ENCODE data around the gene METTL1. TPM values are rescaled to one million over a fixed set of nuclear protein-coding genes. Genes with fewer than 3 reads are reported as not detected.
"Not testable (repeated sequence)": the region's sequence is repeated elsewhere in the genome, so short reads cannot be mapped to it uniquely, and the experiment has no call there.

The METTL1 gene
- total and polyA plus RNA-seq, 3 donors from 2014 or later = 16.7 to 28.8 (median 22.8) TPM

DNA sequence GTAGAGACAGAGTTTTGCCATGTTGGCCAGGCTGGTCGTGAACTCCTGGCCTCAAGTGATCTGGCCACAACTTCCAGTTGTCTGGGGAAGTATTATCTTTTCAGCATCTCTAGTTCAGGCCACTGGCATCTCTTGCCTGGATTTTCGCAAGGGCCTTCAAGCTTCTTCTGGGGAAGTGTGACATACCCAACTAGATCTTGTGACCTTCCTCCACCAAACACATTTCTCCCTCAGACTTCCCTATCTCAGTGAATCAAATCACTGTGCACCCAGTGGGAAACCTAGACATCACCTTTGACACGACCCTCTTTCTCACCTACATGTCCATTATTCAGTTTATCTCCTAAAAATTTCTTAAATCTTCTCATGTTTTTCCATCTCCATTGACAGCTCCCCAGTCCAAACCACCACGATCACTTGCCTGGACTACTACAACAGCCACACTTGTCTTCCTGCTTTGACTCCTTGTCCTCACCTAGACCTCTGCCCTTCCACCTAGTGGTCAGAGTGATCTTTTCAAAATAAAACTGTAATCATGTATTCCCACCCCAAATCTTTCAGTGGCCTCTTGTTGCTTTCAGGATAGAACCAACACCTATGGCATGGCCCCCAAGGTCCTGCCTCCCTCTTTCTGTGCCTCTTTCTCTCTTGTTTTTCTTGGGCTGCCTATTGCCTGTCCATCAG is 3.8 kb upstream of the METTL1 start:
- 84 to 86% methylated on average over 4 of the region's 4 CpGs for WGBS, 2 donors
- H3K27me3 ChIP-seq = no peaks in the 10 kb centered on the region
- no peaks in the 10 kb centered on the region for H3K36me3 ChIP-seq (ENCODE audit: low read depth, missing control alignments)
- no peak for DNase-seq
- peaks cover 4% of the 10 kb centered on the region for H3K4me1 ChIP-seq
- no peaks in the 10 kb centered on the region for H3K9me3 ChIP-seq
- no peak overlapping the region for H3K4me3 ChIP-seq
- TF ChIP-seq CTCF (IDR thresholded peaks at IDR 0.05) (no peak), POLR2A (IDR thresholded peaks at IDR 0.05) (no peak)
- intact Hi-C loops (cut with DNase I; ENCODE audit: low total_unique reads) = no loop called here
- H3K27ac ChIP-seq = no peak overlapping the region

GRCh38 chr12:57775044-57775443 is 3.1 kb upstream of the METTL1 start:
- DNase-seq = no peak
- WGBS, 2 donors = 77% methylated on average over 3 of the region's 3 CpGs
- intact Hi-C loops (cut with DNase I; ENCODE audit: low total_unique reads) = no loop called here

GRCh38 chr12:57774634-57775033 is 2.7 kb upstream of the METTL1 start:
- H3K27ac ChIP-seq; H3K36me3 ChIP-seq (ENCODE audit: low read depth, missing control alignments); intact Hi-C loops (cut with DNase I; ENCODE audit: low total_unique reads); DNase-seq; H3K27me3 ChIP-seq; H3K9me3 ChIP-seq; H3K4me1 ChIP-seq; H3K4me3 ChIP-seq: not testable (repeated sequence)
- WGBS, 2 donors = 91 to 92% methylated on average over 11 of the region's 11 CpGs

More at GRCh38 chr12:57775044-57775443, 3.1 kb upstream of the METTL1 start:
- TF ChIP-seq CTCF (IDR thresholded peaks at IDR 0.05) (no peak), POLR2A (IDR thresholded peaks at IDR 0.05) (no peak)
- Histone ChIP-seq H3K36me3 (ENCODE audit: low read depth, missing control alignments) (no peaks in the 10 kb centered on the region), H3K27ac (no peak overlapping the region), H3K4me1 (peaks cover 4% of the 10 kb centered on the region), H3K4me3 (no peak overlapping the region), H3K9me3 (no peaks in the 10 kb centered on the region), H3K27me3 (no peaks in the 10 kb centered on the region)

DNA sequence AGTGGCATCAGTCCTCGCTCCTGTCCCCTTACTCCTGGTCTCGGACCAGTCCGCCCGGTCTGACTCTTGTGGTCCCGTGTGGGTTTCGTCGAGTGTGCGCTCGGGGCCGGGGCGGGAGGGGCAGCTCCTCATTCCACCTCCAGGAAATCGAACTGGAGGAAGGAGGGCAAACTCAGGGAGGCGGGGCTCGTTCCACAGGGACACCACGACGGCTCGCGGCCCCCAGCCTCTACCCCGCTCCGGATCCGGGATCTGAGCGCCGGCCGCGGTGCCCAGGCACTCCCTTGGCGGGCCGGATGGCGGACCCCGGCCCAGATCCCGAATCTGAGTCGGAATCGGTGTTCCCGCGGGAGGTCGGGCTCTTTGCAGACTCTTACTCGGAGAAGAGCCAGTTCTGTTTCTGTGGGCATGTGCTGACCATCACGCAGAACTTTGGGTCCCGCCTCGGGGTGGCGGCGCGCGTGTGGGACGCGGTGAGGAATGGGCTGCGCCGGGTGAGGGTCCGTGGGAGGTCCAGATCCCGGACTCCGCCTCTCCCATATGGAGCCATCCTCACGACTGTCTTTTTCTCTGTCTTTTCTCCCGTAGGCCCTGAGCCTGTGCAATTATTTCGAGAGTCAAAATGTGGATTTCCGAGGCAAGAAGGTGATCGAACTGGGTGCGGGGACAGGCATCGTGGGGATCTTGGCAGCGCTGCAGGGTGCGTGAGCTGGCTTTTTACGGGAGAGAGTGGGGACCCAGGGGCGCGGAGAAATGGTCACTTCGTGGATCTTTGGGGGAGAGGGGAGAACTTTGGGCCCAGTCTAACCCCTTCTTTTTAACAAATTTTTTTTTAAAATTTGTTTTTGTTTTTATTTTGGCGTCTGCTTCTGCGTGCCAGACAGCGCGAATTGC is 771 bp upstream of the METTL1 start, which contains the start of gene EEF1AKMT3:
Gene EEF1AKMT3, plus strand, starts transcription at position 186 of the 894 bp plus-strand sequence. Its CDS starts 111 bp downstream, at position 297.
- Histone ChIP-seq H3K4me3 (peak within 1 kb of the TSS; percentile 80 to 85), H3K9me3 (no peaks in the 10 kb centered on the region), H3K36me3 (ENCODE audit: low read depth, missing control alignments) (no peaks in the 10 kb centered on the region), H3K4me1 (peaks cover 4% of the 10 kb centered on the region), H3K27me3 (no peaks in the 10 kb centered on the region), H3K27ac (peak within 1 kb of the TSS; percentile 69 to 85)
- WGBS, 2 donors = 1 to 3% methylated on average over 19 to 67 of the region's 67 CpGs
- DNase-seq = peak; percentile 77
- intact Hi-C loops (cut with DNase I; ENCODE audit: low total_unique reads) = no loop called here
- TF ChIP-seq POLR2A (IDR thresholded peaks at IDR 0.05) = no peak
- TF ChIP-seq CTCF (IDR thresholded peaks at IDR 0.05) = peak in 1 of 3 experiments; percentile 12

DNA sequence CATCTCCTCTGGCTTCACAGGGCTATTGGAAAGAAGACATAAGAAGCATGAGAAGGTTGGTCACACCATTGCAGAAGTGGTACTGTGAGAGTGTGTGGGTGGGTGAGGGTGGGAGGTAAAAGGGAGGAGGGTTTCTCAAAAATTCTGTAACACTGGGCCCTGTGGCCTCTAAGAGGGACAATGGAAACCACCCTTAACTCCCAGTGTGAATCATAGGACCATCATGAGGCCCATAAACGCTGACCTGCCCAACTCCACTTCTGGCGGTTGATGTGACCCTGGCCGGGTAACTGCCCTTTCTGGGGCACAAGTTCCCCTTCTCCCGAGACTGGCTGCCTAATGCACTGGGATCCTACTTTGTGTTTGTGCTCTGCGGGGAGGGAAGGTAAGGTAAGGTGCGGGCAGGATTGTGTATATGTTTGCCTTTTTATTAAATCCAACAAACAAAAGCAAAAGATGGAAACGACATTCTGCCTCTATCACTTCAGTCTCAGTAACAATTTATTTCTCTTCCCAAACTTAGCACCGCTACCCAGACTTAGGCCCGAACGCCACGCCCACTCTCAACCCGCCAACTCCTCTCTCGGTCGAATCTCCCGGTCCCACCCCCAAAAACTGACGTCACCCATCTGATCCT is 551 bp downstream of the METTL1 start:
- Histone ChIP-seq H3K9me3 (no peaks in the 10 kb centered on the region), H3K36me3 (ENCODE audit: low read depth, missing control alignments) (no peaks in the 10 kb centered on the region), H3K4me1 (peaks cover 11% of the 10 kb centered on the region), H3K27me3 (no peaks in the 10 kb centered on the region), H3K27ac (peak overlapping the region; percentile 69 to 85), H3K4me3 (peak overlapping the region; percentile 80 to 85)
- WGBS, 2 donors = 2% methylated on average over 16 of the region's 16 CpGs
- no peak for TF ChIP-seq CTCF (IDR thresholded peaks at IDR 0.05)
- intact Hi-C loops (cut with DNase I; ENCODE audit: low total_unique reads) = no loop called here
- DNase-seq = peak; percentile 95
